ENCODE measurements around the gene AFM.

AFM gene

GRCh38 chr4:73533515-73534422, 52.2 kb downstream of the AFM start:
- Histone ChIP-seq H4K20me1 (ENCODE audit: insufficient read depth, low read length) (no peaks in the 10 kb centered on the region), H3K4me1 (ENCODE audit: low read length) (no peaks in the 10 kb centered on the region), H3K27ac (ENCODE audit: low read length) (no peak overlapping the region), H3K79me2 (ENCODE audit: low read length) (no peaks in the 10 kb centered on the region), H3K36me3 (replicated peaks; ENCODE audit: insufficient read depth, low read length) (no peaks in the 10 kb centered on the region), H3K27me3 (replicated peaks; ENCODE audit: insufficient read depth, low read length) (no peaks in the 10 kb centered on the region), H3K4me3 (ENCODE audit: low read length) (no peak overlapping the region), H3K9ac (ENCODE audit: low read length) (no peak overlapping the region), H3K9me3 (replicated peaks; ENCODE audit: insufficient read depth, low read length) (no peaks in the 10 kb centered on the region), H3K9me2 (replicated peaks; ENCODE audit: insufficient read depth, low read length) (no peaks in the 10 kb centered on the region), H3K4me2 (ENCODE audit: low read depth, low read length) (no peak overlapping the region), H3F3A (ENCODE audit: insufficient read depth, low read length) (no peaks in the 10 kb centered on the region), H2AFZ (ENCODE audit: low read length) (no peak overlapping the region)
- TF ChIP-seq EZH2 (optimal IDR thresholded peaks at IDR 0.05; ENCODE audit: low read depth, low read length) (no peak), EZH2phosphoT487 (IDR thresholded peaks at IDR 0.05; ENCODE audit: low read length) (no peak)
- TF ChIP-seq, protein P1, sequence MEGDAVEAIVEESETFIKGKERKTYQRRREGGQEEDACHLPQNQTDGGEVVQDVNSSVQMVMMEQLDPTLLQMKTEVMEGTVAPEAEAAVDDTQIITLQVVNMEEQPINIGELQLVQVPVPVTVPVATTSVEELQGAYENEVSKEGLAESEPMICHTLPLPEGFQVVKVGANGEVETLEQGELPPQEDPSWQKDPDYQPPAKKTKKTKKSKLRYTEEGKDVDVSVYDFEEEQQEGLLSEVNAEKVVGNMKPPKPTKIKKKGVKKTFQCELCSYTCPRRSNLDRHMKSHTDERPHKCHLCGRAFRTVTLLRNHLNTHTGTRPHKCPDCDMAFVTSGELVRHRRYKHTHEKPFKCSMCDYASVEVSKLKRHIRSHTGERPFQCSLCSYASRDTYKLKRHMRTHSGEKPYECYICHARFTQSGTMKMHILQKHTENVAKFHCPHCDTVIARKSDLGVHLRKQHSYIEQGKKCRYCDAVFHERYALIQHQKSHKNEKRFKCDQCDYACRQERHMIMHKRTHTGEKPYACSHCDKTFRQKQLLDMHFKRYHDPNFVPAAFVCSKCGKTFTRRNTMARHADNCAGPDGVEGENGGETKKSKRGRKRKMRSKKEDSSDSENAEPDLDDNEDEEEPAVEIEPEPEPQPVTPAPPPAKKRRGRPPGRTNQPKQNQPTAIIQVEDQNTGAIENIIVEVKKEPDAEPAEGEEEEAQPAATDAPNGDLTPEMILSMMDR (IDR thresholded peaks at IDR 0.05; ENCODE audit: low read length) = no peak
- DNase-seq = no peak

GRCh38 chr4:73538162-73538561, 56.6 kb downstream of the AFM start:
- Histone ChIP-seq H2AFZ (ENCODE audit: low read length) (no peak overlapping the region), H3K9me2 (replicated peaks; ENCODE audit: insufficient read depth, low read length) (no peaks in the 10 kb centered on the region), H3K9ac (ENCODE audit: low read length) (no peak overlapping the region), H3K27ac (ENCODE audit: low read length) (no peak overlapping the region), H3K27me3 (replicated peaks; ENCODE audit: insufficient read depth, low read length) (no peaks in the 10 kb centered on the region), H3K4me1 (ENCODE audit: low read length) (no peaks in the 10 kb centered on the region), H3K9me3 (replicated peaks; ENCODE audit: insufficient read depth, low read length) (no peaks in the 10 kb centered on the region), H3K36me3 (replicated peaks; ENCODE audit: insufficient read depth, low read length) (no peaks in the 10 kb centered on the region), H3K4me3 (ENCODE audit: low read length) (no peak overlapping the region), H3K79me2 (ENCODE audit: low read length) (no peaks in the 10 kb centered on the region), H4K20me1 (ENCODE audit: insufficient read depth, low read length) (no peaks in the 10 kb centered on the region), H3F3A (ENCODE audit: insufficient read depth, low read length) (no peaks in the 10 kb centered on the region), H3K4me2 (ENCODE audit: low read depth, low read length) (no peak overlapping the region)
- TF ChIP-seq, protein P1 (IDR thresholded peaks at IDR 0.05; ENCODE audit: low read length) = no peak
- no peak for TF ChIP-seq EZH2 (optimal IDR thresholded peaks at IDR 0.05; ENCODE audit: low read depth, low read length)
- no peak for TF ChIP-seq EZH2phosphoT487 (IDR thresholded peaks at IDR 0.05; ENCODE audit: low read length)
- DNase-seq = no peak

DNA sequence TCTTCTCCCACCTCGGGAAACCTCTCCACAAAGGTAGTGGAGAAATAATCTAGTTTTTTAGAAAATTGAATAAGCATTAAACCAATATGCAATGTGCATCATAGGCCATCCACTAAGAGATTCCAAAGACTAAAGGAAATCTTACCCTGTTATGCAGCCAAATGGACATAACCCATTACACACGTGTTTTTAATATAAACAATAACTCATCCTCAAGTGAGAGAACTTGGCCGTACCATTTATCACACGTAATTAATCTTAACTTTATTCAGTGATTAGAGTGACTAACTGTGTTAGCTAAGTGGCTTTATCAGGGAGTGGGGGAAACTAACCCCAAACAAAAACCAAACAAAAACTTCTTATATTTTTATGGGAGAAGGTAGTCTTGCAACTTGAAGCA, 57.8 kb downstream of the AFM start:
- no peaks in the 10 kb centered on the region for H3K79me2 ChIP-seq (ENCODE audit: low read length)
- H2AFZ ChIP-seq (ENCODE audit: low read length) = no peak overlapping the region
- no peaks in the 10 kb centered on the region for H3K9me3 ChIP-seq (replicated peaks; ENCODE audit: insufficient read depth, low read length)
- no peaks in the 10 kb centered on the region for H3K36me3 ChIP-seq (replicated peaks; ENCODE audit: insufficient read depth, low read length)
- H3K9me2 ChIP-seq (replicated peaks; ENCODE audit: insufficient read depth, low read length) = no peaks in the 10 kb centered on the region
- no peak overlapping the region for H3K4me2 ChIP-seq (ENCODE audit: low read depth, low read length)
- no peaks in the 10 kb centered on the region for H4K20me1 ChIP-seq (ENCODE audit: insufficient read depth, low read length)
- H3K4me1 ChIP-seq (ENCODE audit: low read length) = no peaks in the 10 kb centered on the region
- DNase-seq = no peak
- H3K9ac ChIP-seq (ENCODE audit: low read length) = no peak overlapping the region
- H3F3A ChIP-seq (ENCODE audit: insufficient read depth, low read length) = no peaks in the 10 kb centered on the region
- H3K27ac ChIP-seq (ENCODE audit: low read length) = no peak overlapping the region
- no peak for TF ChIP-seq EZH2phosphoT487 (IDR thresholded peaks at IDR 0.05; ENCODE audit: low read length)
- H3K27me3 ChIP-seq (replicated peaks; ENCODE audit: insufficient read depth, low read length) = no peaks in the 10 kb centered on the region
- H3K4me3 ChIP-seq (ENCODE audit: low read length) = no peak overlapping the region

- H3K9me2 ChIP-seq (replicated peaks; ENCODE audit: insufficient read depth, low read length) = no peaks in the 10 kb centered on the region
- no peak overlapping the region for H3K27ac ChIP-seq (ENCODE audit: low read length)
- TF ChIP-seq EZH2 (optimal IDR thresholded peaks at IDR 0.05; ENCODE audit: low read depth, low read length) (no peak), EZH2phosphoT487 (IDR thresholded peaks at IDR 0.05; ENCODE audit: low read length) (no peak)
- TF ChIP-seq, protein P1 (IDR thresholded peaks at IDR 0.05; ENCODE audit: low read length) = no peak
- H3K4me3 ChIP-seq (ENCODE audit: low read length) = no peak overlapping the region
- H3K4me1 ChIP-seq (ENCODE audit: low read length) = no peaks in the 10 kb centered on the region
- H3K4me2 ChIP-seq (ENCODE audit: low read depth, low read length) = no peak overlapping the region
- H3K79me2 ChIP-seq (ENCODE audit: low read length) = no peaks in the 10 kb centered on the region
- no peaks in the 10 kb centered on the region for H3K36me3 ChIP-seq (replicated peaks; ENCODE audit: insufficient read depth, low read length)
- no peaks in the 10 kb centered on the region for H3K27me3 ChIP-seq (replicated peaks; ENCODE audit: insufficient read depth, low read length)
- DNase-seq = no peak
- no peaks in the 10 kb centered on the region for H3K9me3 ChIP-seq (replicated peaks; ENCODE audit: insufficient read depth, low read length)
- H3K9ac ChIP-seq (ENCODE audit: low read length) = no peak overlapping the region
- H3F3A ChIP-seq (ENCODE audit: insufficient read depth, low read length) = no peaks in the 10 kb centered on the region
- no peak overlapping the region for H2AFZ ChIP-seq (ENCODE audit: low read length)
- no peaks in the 10 kb centered on the region for H4K20me1 ChIP-seq (ENCODE audit: insufficient read depth, low read length)
Observed at GRCh38 chr4:73540826-73541225, 59.3 kb downstream of the AFM start.

Data from MM.1S (cell line).